HEK293 (cell line): ENCODE measurements around the gene ITGB1.

Experiments used
- EGR2 ChIP-seq: fragments of 450-650 bp; formaldehyde crosslinking; IDR thresholded peaks from 2 replicates; pipeline ENCODE4 v1.5.1; 2016; ENCODE audit warnings: low read depth, missing biosample characterization, missing genetic modification characterization
- GLI4 ChIP-seq: fragments of 450-650 bp; formaldehyde crosslinking; IDR thresholded peaks from 2 replicates; pipeline ENCODE4 v1.5.1; 2016; ENCODE audit warnings: missing biosample characterization, missing genetic modification characterization
- GLIS1 ChIP-seq: fragments of 450-650 bp; formaldehyde crosslinking; IDR thresholded peaks from 2 replicates; pipeline ENCODE4 v1.5.1; 2016; ENCODE audit warnings: missing biosample characterization, missing genetic modification characterization
- HOXD13 ChIP-seq: sonication (generic); formaldehyde crosslinking; IDR thresholded peaks from 2 replicates; pipeline ENCODE4 v1.8.0; 2022; ENCODE audit warnings: missing genetic modification reagents, borderline replicate concordance
- SCRT2 ChIP-seq: fragments of 450-650 bp; formaldehyde crosslinking; IDR thresholded peaks from 2 replicates; pipeline ENCODE4 v1.5.1; 2016; ENCODE audit warnings: missing biosample characterization, missing genetic modification characterization
- TRIM28 ChIP-seq: IDR thresholded peaks from 2 replicates; pipeline ENCODE4 v1.6.1; 2011; ENCODE audit warnings: low read length, control low read depth, borderline replicate concordance
- ZNF132 ChIP-seq: fragments of 450-650 bp; formaldehyde crosslinking; IDR thresholded peaks from 2 replicates; pipeline ENCODE4 v1.5.1; 2017; ENCODE audit warnings: missing biosample characterization, missing genetic modification characterization, borderline replicate concordance
- ZNF155 ChIP-seq: fragments of 450-650 bp; formaldehyde crosslinking; IDR thresholded peaks from 2 replicates; pipeline ENCODE4 v1.5.1; 2016; ENCODE audit warnings: missing biosample characterization, missing genetic modification characterization
- ZNF19 ChIP-seq: fragments of 450-650 bp; formaldehyde crosslinking; IDR thresholded peaks from 2 replicates; pipeline ENCODE4; 2016; ENCODE audit warnings: missing biosample characterization, missing genetic modification characterization, low read depth
- ZNF202 ChIP-seq: fragments of 450-650 bp; formaldehyde crosslinking; IDR thresholded peaks from 2 replicates; pipeline ENCODE4 v1.5.1; 2016; ENCODE audit warnings: missing biosample characterization, missing genetic modification characterization, borderline replicate concordance
- ZNF211 ChIP-seq: fragments of 450-650 bp; formaldehyde crosslinking; IDR thresholded peaks from 2 replicates; pipeline ENCODE4 v1.5.1; 2016; ENCODE audit warnings: low read depth, missing biosample characterization, missing genetic modification characterization
- ZNF23 ChIP-seq: fragments of 450-650 bp; formaldehyde crosslinking; IDR thresholded peaks from 2 replicates; pipeline ENCODE4 v1.5.1; 2016; ENCODE audit warnings: missing biosample characterization, missing genetic modification characterization, borderline replicate concordance
- ZNF248 ChIP-seq: fragments of 450-650 bp; formaldehyde crosslinking; IDR thresholded peaks from 2 replicates; pipeline ENCODE4 v1.5.1; 2017; ENCODE audit warnings: missing biosample characterization, missing genetic modification characterization
- ZNF311 ChIP-seq: fragments of 450-650 bp; formaldehyde crosslinking; IDR thresholded peaks from 2 replicates; pipeline ENCODE4 v1.5.1; 2017; ENCODE audit warnings: missing biosample characterization, missing genetic modification characterization, borderline replicate concordance
- ZNF324 ChIP-seq: fragments of 450-650 bp; formaldehyde crosslinking; IDR thresholded peaks from 2 replicates; pipeline ENCODE4 v1.5.1; 2016; ENCODE audit warnings: missing biosample characterization, missing genetic modification characterization
- ZNF335 ChIP-seq: fragments of 450-650 bp; formaldehyde crosslinking; conservative IDR thresholded peaks from 2 replicates; pipeline ENCODE4 v1.5.1; 2016; ENCODE audit warnings: missing biosample characterization, missing genetic modification characterization
- ZNF341 ChIP-seq: fragments of 450-650 bp; formaldehyde crosslinking; IDR thresholded peaks from 2 replicates; pipeline ENCODE4; 2016; ENCODE audit warnings: low read depth, missing biosample characterization, missing genetic modification characterization
- ZNF37A ChIP-seq: fragments of 450-650 bp; IDR thresholded peaks from 2 replicates; pipeline ENCODE4 v1.5.1; 2018; ENCODE audit warnings: missing biosample characterization, missing genetic modification characterization
- ZNF391 ChIP-seq: fragments of 450-650 bp; formaldehyde crosslinking; IDR thresholded peaks from 2 replicates; pipeline ENCODE4 v1.5.1; 2016; ENCODE audit warnings: low read depth, missing biosample characterization, missing genetic modification characterization, borderline replicate concordance
- ZNF423 ChIP-seq: fragments of 450-650 bp; formaldehyde crosslinking; IDR thresholded peaks from 2 replicates; pipeline ENCODE4 v1.5.1; 2016; ENCODE audit warnings: missing biosample characterization, missing genetic modification characterization
- ZNF48 ChIP-seq: fragments of 450-650 bp; formaldehyde crosslinking; IDR thresholded peaks from 2 replicates; pipeline ENCODE4 v1.5.1; 2016; ENCODE audit warnings: missing biosample characterization, missing genetic modification characterization
- ZNF558 ChIP-seq: fragments of 450-650 bp; formaldehyde crosslinking; IDR thresholded peaks from 2 replicates; pipeline ENCODE4 v1.5.1; 2016; ENCODE audit warnings: missing biosample characterization, missing genetic modification characterization
- ZNF654 ChIP-seq: fragments of 450-650 bp; formaldehyde crosslinking; IDR thresholded peaks from 2 replicates; pipeline ENCODE4 v1.5.1; 2016; ENCODE audit warnings: low read depth, missing biosample characterization, missing genetic modification characterization
- ZNF677 ChIP-seq: fragments of 450-650 bp; IDR thresholded peaks from 2 replicates; pipeline ENCODE4 v1.5.0; 2018; ENCODE audit warnings: missing biosample characterization, mild to moderate bottlenecking, missing genetic modification characterization, moderate library complexity
- ZNF785 ChIP-seq: fragments of 450-650 bp; formaldehyde crosslinking; IDR thresholded peaks from 2 replicates; pipeline ENCODE4 v1.5.1; 2016; ENCODE audit warnings: missing biosample characterization, missing genetic modification characterization
- ZNF792 ChIP-seq: fragments of 450-650 bp; formaldehyde crosslinking; IDR thresholded peaks from 2 replicates; pipeline ENCODE4 v1.5.1; 2016; ENCODE audit warnings: missing biosample characterization, missing genetic modification characterization
- TF ChIP-seq, protein P1 (sequence below): fragments of 450-650 bp; formaldehyde crosslinking; IDR thresholded peaks from 2 replicates; pipeline ENCODE4 v1.5.1; 2016; ENCODE audit warnings: missing biosample characterization, missing genetic modification characterization, borderline replicate concordance
- TF ChIP-seq, protein P2 (sequence below): fragments of 450-650 bp; formaldehyde crosslinking; IDR thresholded peaks from 2 replicates; pipeline ENCODE4 v1.5.1; 2016; ENCODE audit warnings: missing biosample characterization, missing genetic modification characterization
- TF ChIP-seq, protein P3 (sequence below): fragments of 450-650 bp; formaldehyde crosslinking; IDR thresholded peaks from 2 replicates; pipeline ENCODE4 v1.5.1; 2016; ENCODE audit warnings: missing biosample characterization, missing genetic modification characterization
- TF ChIP-seq, protein P4 (sequence below): fragments of 450-650 bp; formaldehyde crosslinking; IDR thresholded peaks from 2 replicates; pipeline ENCODE4 v1.5.1; 2016; ENCODE audit warnings: missing biosample characterization, missing genetic modification characterization, low read depth

Gene ITGB1

DNA sequence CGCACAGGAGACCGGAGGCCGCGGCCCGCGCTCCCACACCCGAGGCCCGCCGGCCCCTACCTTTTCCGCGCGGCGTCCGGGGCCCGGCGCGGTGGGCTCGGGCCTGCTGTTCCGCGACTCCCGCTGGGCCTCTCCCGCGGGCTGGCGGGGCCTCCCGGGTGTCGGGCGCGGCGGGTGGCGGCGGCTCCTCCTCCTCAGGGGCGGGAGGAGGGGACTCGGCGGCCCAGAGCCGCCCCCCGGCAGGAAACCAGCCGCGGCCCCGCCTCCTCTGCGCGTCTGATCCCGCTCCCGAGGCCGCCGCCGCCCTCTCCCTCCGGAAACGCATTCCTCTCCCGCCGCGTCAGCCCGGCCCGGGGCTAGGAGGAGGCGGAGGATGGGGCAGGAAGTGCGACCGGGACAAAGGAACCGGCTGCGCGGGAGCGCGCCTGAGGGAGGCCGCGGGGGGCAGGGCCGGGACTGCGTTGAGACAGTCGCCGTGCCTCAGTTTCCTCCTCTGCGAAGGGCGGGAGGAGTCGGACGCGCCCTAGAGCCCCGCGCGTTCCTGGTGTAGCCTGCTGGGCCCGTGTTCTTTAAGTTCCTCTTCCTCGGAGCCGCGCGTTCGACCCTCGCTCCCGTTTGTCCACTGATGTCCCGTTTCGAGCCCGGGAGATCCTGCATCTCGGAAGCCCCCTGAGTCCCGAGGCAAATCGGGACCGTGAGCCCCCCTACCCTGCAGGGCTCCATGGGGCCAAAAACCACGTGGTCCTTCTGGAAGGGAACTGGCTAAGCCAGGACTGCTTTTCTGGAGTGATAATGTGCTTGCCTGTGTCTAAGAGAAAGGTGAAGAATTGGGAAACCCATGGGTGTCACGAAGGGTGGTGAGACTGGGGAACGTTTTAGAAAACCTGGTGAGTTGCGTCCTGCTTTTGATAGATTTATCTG, at the start of gene ITGB1 (continued):
- no peak for TF ChIP-seq ZNF558
- no peak for TF ChIP-seq ZNF311 (tag by site-specific recombination)
- no peak for TF ChIP-seq ZNF211 (tag by site-specific recombination)
- TF ChIP-seq ZNF19 (tag by site-specific recombination) = no peak
- TF ChIP-seq TRIM28 = no peak
- no peak for TF ChIP-seq ZNF132 (tag by site-specific recombination)
- no peak for TF ChIP-seq ZNF48 (tag by site-specific recombination)
- no peak for TF ChIP-seq ZNF654 (tag by site-specific recombination)
- peak; percentile 94 for TF ChIP-seq GLIS1 (tag by site-specific recombination)
- TF ChIP-seq, protein P1, sequence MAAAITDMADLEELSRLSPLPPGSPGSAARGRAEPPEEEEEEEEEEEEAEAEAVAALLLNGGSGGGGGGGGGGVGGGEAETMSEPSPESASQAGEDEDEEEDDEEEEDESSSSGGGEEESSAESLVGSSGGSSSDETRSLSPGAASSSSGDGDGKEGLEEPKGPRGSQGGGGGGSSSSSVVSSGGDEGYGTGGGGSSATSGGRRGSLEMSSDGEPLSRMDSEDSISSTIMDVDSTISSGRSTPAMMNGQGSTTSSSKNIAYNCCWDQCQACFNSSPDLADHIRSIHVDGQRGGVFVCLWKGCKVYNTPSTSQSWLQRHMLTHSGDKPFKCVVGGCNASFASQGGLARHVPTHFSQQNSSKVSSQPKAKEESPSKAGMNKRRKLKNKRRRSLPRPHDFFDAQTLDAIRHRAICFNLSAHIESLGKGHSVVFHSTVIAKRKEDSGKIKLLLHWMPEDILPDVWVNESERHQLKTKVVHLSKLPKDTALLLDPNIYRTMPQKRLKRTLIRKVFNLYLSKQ (tag by site-specific recombination) = no peak
- TF ChIP-seq ZNF202 = no peak
- TF ChIP-seq ZNF23 (tag by site-specific recombination) = no peak
- TF ChIP-seq ZNF324 (tag by site-specific recombination) = peak; percentile 91
- TF ChIP-seq SCRT2 = no peak
- TF ChIP-seq ZNF335 = peak; percentile 91
- TF ChIP-seq ZNF785 (tag by site-specific recombination) = no peak
- TF ChIP-seq, protein P2, sequence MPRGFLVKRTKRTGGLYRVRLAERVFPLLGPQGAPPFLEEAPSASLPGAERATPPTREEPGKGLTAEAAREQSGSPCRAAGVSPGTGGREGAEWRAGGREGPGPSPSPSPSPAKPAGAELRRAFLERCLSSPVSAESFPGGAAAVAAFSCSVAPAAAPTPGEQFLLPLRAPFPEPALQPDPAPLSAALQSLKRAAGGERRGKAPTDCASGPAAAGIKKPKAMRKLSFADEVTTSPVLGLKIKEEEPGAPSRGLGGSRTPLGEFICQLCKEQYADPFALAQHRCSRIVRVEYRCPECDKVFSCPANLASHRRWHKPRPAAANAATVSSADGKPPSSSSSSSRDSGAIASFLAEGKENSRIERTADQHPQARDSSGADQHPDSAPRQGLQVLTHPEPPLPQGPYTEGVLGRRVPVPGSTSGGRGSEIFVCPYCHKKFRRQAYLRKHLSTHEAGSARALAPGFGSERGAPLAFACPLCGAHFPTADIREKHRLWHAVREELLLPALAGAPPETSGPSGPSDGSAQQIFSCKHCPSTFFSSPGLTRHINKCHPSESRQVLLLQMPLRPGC (tag by site-specific recombination) = peak; percentile 78; the same call in 1 of the 2 replicates
- TF ChIP-seq, protein P3, sequence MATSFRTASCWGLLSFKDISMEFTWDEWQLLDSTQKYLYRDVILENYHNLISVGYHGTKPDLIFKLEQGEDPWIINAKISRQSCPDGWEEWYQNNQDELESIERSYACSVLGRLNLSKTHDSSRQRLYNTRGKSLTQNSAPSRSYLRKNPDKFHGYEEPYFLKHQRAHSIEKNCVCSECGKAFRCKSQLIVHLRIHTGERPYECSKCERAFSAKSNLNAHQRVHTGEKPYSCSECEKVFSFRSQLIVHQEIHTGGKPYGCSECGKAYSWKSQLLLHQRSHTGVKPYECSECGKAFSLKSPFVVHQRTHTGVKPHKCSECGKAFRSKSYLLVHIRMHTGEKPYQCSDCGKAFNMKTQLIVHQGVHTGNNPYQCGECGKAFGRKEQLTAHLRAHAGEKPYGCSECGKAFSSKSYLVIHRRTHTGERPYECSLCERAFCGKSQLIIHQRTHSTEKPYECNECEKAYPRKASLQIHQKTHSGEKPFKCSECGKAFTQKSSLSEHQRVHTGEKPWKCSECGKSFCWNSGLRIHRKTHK (tag by site-specific recombination) = no peak
- TF ChIP-seq ZNF423 = peak; percentile 53; the same call in 1 of the 2 replicates
- TF ChIP-seq ZNF37A = no peak
- TF ChIP-seq EGR2 (tag by site-specific recombination) = peak; percentile 68
- TF ChIP-seq, protein P4, sequence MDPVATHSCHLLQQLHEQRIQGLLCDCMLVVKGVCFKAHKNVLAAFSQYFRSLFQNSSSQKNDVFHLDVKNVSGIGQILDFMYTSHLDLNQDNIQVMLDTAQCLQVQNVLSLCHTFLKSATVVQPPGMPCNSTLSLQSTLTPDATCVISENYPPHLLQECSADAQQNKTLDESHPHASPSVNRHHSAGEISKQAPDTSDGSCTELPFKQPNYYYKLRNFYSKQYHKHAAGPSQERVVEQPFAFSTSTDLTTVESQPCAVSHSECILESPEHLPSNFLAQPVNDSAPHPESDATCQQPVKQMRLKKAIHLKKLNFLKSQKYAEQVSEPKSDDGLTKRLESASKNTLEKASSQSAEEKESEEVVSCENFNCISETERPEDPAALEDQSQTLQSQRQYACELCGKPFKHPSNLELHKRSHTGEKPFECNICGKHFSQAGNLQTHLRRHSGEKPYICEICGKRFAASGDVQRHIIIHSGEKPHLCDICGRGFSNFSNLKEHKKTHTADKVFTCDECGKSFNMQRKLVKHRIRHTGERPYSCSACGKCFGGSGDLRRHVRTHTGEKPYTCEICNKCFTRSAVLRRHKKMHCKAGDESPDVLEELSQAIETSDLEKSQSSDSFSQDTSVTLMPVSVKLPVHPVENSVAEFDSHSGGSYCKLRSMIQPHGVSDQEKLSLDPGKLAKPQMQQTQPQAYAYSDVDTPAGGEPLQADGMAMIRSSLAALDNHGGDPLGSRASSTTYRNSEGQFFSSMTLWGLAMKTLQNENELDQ (tag by site-specific recombination) = no peak
- TF ChIP-seq ZNF391 (tag by site-specific recombination) = peak; percentile 65; the same call in 1 of the 2 replicates
- no peak for TF ChIP-seq ZNF792 (tag by site-specific recombination)
- TF ChIP-seq ZNF248 (tag by site-specific recombination) = no peak
- peak; percentile 49; the same call in 1 of the 2 replicates for TF ChIP-seq GLI4 (tag by site-specific recombination)
- TF ChIP-seq HOXD13 (CRISPR knock-in tag) = no peak
- peak; percentile 57 for TF ChIP-seq ZNF341 (tag by site-specific recombination)
- no peak for TF ChIP-seq ZNF677 (tag by site-specific recombination)
- TF ChIP-seq ZNF155 = no peak
